ENCODE data around the gene PIK3R5.

PIK3R5 gene

GRCh38 chr17:8829036-8829941, 136.2 kb downstream of the PIK3R5 start:
- no peak for DNase-seq (ENCODE audit: low read depth)
